ENCODE results near the gene BACH1.
"Not testable (repeated sequence)": the region's sequence is repeated elsewhere in the genome, so short reads cannot be mapped to it uniquely, and the experiment has no call there.

The BACH1 gene

DNA sequence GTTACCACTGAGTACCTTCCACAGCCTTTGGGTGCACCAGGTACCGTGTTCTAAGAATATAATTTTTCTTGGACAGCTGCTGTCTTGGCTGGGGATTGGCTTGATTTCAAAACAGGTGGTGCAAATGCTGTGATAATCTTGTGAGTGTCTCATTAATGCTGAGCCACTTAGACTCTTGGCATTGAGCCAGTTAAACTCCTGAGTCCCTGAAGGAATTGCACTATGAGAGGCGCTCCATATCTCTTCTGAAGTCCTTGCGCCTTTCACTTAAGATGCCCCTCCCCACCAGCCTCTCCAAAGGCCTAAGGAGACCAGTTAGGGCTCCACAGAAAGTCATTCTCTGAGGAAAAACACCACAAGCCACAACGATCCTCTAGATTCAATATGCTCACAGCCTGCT, 51.0 kb downstream of the BACH1 start:
- no peak for DNase-seq

DNA sequence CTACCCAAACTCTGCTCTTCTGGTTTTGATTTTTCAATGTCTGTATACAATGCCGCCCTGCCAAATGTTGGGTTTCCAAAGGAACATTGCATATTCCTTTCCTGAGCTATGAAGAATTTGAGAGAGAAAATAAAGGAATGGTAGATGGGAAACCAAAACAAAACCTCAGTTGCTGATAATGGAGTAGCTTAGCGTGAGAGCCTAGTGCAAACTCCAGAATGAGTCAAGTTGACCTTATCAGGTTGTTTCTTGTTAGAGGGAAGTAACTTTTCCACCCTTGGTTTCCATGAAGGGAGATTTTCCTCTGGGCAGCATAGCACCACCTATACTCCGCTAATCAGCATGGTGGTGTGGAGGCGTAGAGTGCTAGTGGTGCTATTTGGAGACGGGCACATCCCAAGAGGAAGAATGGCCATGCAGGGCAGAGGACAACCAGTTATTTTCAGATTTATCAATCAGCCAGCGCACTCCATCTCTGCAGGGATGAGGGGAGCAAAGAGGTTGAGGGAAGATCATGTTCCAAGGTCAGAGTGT, 51.6 kb downstream of the BACH1 start:
- no peak for DNase-seq

DNA sequence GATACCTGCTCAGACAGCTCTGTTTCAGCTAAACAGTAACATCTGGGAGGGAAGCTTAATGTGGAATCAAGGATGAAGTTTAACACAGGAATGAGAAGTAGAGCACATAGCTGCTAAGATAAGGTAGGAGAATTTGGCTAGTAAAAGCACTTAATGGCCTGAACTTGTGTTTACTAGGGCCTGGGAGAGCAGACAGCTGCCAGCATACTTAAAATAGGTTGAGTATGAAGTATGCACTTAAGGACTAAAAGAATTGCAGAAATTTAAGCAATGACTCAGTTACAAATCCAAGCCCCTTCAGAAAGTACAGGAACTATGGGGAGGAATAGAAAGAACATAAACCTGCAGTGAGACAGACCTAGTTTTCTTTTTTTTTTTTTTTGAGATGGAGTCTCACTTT, 53.0 kb downstream of the BACH1 start:
- DNase-seq = no peak

DNA sequence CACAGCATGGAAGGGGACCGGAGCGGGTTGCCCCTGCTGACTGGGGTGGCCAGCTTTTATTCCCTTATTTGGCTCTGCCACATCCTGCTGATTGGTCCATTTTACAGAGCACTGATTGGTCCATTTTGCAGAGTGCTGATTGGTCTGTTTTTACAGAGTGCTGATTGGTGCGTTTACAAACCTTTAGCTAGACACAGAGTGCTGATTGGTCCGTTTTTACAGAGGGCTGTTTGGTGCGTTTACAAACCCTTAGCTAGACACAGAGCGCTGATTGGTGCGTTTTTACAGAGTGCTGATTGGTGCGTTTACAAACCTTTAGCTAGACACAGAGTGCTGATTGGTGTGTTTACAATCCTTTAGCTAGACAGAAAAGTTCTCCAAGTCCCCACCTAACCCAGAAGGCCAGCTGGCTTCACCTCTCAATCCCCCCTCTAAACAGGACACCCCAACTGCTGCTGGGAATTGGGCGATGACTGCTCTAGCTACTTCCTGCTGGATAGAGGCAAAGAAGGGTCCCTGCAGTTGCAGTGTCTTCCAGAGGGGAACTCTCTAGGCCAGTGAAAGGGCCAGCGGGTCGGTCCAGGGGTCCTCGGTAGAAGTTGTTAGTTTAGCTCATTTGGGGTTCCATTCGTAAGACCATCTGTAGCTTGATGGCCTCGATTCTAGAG, 56.5 kb downstream of the BACH1 start:
- DNase-seq = not testable (repeated sequence)

DNA sequence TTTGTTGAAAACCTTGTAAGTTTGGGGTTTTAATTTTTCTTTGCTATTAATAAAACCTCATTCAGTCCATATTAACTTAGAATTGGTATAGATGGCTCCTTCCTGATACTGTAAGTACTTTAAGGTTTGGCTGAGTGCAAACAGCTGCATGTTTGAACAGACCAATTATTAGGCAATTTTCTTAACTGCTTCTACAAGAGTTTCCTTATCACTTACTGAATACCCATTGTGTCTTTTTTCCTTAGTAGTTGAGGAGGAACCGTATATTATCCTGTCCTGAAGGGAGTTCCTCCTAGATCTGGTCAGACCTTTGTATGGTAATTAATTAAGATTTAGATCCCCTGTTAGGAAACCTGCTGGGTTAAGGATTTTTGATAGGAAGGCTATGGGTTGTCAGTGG, 57.6 kb downstream of the BACH1 start:
- not testable (repeated sequence) for DNase-seq

DNA sequence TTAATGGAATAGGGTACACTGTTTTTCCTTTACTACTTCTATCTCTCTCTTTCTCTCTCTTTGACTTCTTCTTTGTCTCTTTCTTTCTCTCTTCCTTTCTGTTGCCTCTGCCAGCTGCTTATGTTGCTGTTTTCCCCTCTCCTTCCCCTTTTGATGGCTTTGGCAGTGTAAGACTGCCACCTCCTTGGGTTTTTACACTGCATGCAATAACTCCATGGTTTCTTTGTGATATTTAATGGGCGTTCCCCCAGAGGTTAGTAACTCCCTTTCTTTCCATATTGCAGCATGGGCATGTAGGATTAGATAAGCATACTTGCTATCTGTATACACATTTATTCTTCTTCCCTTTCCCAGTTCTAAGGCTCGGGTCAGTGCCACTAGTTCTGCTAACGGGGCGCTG, 58.1 kb downstream of the BACH1 start:
- not testable (repeated sequence) for DNase-seq

DNA sequence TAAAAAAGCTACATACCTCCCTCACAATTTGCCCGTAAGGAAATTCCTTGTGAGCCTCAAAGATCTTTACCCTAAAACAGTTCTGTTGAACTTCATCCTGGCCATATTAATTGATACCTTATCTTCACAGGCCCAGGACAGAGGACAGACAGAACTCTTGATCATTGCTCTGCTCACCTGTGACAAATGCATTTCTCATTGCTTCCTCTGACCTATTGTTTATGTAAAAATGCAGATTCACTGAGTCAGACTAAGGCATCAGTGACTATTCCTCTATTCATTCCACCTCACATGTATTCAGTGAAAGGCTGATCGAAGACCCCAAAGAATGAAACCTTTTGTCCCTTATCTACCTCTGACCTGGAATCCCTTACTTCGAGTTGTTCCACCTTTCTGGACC, 61.0 kb downstream of the BACH1 start:
- DNase-seq = no peak

DNA sequence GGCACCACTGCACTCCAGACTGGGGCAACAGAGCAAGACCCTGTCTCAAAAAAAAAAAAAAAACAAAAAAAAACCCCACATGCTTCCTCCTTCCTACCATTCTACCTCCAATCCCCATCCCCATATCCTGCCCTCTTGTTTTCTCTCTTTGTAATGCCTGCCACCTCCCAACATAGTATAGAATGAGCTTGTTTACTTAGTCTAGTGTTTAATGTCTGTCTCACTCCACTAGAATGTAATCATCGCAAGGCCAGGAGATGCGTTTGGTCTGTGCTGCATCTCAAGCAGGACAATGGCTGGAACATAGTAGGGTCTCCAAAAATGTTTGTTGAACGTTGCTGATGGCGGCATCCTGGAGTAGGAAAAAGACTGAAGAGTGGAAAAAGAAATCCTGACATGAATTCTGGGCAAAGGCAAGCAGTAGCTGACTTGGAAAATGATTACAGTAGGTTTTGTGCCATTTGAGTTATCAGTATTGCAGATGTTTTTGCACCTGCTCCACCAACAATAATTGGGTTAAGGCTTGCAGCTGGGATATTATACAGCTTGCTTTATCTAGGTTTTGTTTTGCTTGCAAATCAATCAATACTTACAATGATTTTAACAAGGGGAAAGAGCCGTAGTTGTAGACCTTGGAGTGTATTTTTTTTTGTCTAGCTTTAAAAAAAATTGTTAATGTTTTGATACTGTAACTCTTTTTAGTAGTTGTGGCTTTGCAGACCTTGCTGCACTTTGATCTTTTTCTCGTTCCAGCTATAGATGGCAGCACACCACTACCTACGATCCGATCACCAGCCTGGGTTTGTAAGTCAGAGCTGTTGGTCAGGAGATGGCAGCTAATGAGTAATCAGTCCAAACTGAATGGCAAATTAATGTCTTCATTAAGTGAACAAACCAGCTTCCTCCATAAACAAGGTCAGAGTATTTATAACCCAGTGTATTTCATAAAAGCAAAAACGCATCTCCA, 62.4 kb downstream of the BACH1 start:
- no peak for DNase-seq

DNA sequence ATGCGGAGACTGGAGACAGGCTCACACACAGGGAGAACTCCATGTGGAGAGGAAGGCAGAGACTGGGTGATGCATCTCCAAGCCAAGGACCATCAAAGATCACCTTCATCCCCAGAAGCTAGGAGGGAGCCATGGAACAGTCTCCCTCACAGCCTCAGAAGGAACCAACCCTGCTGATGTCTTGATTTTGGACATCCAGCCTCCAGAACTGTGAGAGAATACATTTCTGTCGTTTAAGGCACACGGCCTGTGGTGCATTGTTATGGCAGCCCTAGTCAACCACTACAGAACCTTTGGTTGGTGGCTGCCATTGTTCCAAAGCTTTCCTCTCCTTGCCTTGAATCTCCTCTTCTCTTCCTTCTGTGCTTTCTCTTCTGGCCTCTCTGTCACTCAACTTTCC, 64.0 kb downstream of the BACH1 start:
- no peak for DNase-seq

DNA sequence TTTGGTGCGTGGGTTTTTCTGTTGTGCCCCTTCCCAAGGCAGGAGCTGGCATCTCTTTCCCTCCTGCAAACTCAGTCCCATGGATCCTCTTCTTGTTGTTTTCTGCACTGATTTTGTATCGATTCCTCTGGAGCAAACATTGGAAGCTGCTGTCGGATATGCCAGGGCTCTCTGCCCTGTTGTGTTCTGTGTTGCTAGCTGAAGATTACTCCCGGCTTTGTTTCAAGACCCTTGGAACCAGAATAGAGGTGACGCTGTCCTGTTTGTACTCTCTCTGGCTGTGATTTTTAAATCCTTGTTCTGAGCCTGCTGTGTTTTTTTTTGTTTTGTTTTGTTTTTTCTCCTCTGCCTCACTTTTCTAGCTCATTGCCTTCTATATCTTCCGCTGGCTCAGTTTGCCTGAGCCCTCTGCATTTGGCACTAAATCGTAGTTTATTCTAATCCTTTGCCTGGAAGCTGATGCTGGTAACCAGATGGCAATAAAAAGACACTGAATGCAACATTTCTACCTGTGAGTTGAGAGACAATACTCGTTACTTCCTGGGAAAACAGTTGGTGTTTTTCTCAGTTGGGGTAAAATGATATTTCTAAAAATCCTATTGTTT, 67.0 kb downstream of the BACH1 start:
- DNase-seq = no peak

DNA sequence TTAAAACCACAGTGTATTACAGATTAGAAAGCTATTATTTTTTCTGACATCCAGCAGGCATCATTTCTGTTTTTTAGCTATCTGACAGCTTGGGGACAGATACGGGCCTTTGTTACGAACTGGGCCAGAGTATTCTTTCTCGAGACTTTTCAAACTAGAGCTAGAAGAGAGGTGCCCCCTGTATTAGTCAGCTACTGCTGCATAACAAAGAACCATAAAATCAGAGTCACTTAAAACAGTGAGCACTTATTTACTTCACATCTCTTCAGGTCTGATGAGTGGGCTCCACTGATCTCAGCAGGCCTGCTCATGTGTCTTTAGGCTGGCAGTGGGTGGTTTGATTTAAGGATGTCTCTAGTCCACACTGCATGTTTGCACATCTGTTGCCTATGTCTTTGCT, 67.8 kb downstream of the BACH1 start:
- no peak for DNase-seq

DNA sequence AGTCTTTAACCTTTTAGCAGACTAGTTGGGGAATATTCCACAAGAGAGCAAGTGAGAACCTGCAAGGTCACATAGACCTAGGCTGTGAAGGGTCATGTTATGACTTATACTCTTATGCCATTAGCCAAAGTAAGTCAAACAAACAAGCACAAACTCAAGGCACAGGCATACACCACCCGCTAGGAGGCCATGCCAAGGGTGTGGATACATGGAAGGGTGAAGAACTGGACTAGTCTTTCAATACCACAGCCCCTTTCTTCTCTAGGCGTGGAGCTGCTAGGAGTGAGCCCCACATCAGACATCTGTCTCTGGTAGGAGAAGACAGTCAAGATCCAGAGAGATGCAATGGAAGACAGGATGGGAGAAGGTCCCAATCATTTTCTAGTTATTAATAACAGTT, 68.6 kb downstream of the BACH1 start:
- DNase-seq = no peak

DNA sequence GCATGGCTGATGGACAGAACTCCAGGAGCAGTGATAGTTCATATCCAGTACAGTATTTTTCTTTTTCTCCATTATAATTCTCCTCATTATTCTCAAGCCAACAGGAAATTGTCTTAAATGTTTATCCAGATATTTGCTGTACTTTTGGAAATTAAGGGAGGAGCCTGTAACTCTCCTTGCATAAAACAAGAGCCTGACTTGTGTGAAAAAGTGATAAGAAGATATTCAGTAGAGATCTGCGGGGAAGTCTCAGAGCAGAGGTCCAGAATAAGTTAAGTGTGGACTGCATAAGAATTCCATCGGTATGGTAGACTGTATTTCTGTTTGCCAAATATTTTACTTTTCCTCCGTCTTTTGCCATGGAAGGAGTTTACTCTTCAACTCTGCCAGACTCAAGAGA, 70.2 kb downstream of the BACH1 start:
- DNase-seq = no peak

DNA sequence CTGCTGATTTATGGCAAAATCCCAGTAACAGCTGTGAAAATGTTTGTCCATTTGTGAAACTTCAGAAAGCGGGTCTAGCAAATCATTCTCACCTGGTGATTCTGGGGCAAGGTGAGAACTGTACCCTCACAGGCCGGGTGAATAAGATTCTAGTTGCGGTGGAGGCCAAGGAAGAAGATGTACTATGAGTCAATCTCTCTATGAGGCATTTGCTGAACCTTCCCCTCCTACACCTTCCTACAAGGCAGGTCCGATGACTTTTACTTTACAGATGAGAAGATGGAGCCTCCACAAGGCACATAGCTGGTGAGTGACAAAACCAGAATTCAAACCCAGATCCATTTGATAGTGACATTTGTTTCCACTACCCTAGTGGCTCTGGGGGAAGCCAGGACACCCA, 72.7 kb downstream of the BACH1 start:
- no peak for DNase-seq

DNA sequence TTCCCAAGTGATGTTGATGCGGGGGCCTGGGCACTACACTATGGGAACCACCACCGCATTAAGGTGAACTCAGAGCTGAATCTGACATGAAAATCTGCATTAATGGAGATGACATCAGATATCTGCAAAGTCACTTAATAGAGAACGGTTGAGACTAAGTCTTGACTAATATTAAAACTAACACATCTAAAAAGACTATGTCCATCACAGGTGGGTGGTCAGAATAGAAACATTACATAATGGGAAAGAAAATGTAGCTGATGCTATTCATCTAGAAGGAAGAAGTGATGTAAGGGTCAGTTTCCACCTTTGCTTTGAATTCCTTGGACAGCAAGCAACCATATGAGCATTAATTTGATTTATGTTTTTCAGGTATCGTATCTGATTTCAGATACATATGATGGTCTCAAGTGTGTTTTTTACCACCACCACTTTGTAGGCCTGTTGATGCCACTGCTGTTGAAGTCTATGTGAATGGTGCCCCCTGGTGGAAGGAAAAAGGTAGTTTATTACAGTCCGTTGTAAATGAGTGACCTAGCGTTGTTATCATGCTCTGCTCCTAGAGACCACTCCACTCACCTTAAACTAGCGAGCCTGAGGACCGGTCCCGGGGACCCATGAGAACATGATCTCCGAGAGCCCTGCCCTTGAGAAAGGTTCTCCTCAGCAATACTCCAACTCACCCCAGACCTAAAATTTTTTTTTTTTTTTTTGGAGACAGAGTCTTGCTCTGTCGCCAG, 73.5 kb downstream of the BACH1 start:
- peak; percentile 31 for DNase-seq

DNA sequence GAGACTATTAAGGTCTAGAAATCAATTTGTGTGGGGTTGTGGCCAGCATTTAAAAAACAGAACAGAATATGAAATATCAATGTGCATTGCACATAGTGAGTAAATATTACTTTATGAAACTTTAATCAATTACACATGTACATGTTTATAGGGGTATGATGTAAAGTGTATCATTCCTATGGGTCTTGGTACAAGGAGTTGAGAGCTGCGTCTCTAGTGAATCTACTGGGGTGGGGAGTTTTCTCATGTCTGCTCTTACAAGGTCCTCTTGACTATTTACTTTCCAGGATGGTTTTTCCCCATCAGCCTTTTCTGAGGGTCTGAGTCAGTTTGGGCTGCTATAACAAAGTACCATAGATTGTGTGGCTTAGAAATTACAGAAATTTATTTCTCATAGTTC, 75.8 kb downstream of the BACH1 start:
- no peak for DNase-seq

DNA sequence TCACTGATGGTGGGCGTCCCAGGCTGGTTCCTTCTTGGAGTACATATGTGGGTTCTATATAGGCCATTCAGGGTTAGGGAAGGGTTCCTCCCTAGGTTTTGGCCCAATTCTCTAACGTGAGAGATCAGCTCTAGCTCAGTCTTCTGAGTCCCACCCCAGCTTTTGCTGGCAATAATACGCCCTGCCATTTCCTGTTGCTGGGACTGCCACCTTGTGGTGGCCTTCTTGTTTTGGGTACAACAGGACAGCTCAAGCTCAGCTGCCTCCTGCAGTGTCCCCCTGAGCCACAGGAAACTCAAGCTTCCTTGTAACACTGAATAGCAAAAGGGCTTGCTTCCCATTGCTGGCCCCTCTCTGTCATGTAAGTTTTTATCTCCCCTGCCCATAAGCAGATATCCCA, 77.8 kb downstream of the BACH1 start:
- DNase-seq = no peak

DNA sequence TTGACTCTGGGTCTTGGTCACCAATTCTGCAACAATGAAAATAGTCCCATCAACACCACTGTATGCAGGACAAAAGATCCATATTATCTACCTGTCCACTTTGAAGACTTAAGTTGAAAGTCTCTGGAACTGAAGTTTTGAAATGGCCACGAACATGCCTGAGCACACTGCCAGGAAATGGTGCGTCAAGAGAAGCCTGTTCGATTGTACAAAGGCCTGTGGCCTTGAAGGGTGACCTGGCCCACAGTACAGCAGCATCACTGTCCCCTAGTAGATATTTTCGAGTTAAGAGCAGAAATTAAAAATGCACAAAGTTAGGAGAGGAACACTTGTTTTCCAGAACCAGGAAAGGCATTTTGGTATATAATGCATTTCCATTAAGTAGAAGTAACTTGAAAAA, 78.5 kb downstream of the BACH1 start:
- no peak for DNase-seq

DNA sequence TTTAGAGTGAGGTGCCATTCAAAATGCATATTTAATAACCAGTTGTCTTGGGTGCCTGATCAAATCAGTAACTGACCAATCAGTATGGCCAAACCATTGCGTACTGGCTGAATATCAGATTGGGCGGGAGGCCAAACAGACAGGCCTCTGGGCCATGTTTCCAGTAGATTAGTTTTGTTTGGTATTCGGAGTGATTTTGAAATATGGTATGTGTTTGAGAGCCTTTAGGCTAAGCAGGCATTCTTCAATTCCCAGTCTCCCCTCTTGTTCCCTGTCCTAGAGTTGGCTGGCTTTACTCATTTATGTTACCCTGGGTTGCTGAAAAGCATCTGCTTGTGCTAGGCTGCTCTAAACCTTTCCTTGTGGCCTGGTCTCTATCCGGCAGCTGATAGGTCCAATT, 80.1 kb downstream of the BACH1 start:
- no peak for DNase-seq

DNA sequence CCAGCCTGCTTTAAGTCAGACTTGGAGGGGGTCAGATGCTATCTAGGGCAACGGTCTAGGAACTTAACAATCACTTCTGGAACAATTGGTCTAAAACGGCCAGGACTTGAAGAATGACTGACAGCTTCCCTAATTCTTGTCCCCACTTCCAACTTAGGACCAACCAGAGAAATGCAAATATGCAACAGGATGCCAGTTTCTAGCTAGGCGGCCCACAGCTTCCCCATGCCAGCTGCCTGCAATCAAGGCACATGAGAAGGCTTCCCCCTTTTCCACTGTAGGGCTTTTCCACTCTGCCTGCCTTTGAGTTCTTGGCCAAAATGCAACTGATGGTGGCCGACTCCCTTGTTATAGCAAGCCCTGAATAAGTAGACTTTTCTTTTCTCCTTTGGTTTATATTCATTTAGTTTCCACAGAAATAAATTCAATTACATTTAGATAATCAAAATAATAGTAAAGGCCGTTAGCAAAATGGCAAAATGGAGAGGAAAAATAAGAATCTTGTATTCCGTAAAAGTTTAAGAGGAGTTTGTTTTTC, 80.9 kb downstream of the BACH1 start:
- no peak for DNase-seq

DNA sequence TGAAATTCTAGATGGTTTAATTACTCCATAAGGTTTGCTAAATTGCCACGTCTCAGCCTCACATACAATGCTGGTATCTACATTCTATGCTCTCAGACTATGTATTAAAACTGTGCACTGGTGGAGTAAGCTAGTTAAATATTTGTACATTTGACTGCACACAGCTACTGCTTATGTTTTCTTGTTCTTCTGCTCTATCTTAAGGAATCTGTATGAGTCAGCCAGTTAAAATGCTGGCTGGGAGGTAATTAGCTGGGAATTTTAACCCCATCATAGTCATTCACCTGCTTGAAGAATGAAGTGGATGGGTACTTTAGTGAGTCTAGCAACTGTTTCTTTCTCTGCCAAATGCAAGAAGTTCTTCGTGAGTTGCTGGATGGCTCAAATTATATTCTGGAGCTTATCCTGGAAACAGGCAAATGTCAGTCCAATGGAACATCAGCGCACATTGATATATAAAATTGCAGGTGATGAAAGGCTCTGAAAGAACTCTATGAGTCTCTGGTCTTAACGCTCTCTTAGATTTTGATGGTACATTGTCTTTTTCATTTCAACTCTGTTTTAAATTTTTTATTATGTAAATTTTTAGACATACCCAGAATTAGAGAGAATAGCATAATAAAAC, 83.4 kb downstream of the BACH1 start:
- DNase-seq = no peak

DNA sequence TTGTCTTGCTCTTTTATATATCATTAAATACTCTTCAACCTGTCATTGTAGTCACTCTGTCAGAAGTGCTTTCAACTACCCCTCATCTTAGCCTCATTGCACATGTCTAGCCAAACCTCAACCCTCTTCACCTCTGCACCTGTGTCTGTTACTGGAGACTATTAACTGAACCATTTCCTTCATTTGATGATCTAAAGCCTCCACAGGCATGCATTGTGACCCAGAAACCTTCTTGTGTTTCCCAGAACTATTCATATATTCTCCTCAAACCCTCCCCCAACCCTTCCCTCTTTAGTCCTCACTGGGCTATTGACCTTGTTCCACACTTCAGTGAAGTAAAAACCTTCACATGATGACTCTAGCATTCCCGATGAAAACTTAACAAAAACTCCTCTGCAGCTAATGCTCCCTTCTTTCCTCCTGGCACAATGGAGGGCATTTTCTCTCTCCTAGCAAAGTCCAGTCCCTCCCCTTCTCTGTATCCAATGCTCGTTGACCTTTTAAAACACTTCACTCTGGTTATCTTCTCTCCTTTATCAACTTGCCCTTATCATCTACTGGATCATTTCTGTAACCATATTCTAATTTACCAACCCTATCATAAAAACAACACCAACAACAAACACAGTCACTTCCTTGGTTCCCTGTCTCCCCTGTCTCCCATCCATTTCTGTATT, 86.1 kb downstream of the BACH1 start:
- no peak for DNase-seq

Measured in SHP77 treated with DMSO at 0.1 percent for 48 hours (cell line).